ENCODE data around the gene UBE2E3. TPM values are rescaled to one million over a fixed set of nuclear protein-coding genes. Genes with fewer than 3 reads are reported as not detected.

Gene UBE2E3
- total RNA-seq, 2 donors from 2014 or later: 39.2 to 41.8 TPM

- intact Hi-C loops (cut with DNase I): no loop called here
- no peak for DNase-seq (ENCODE audit: low spot score)
These were observed 8.6 kb upstream of the UBE2E3 start for GRCh38 chr2:180971811-180972210.

GRCh38 chr2:180975585-180975984 lies 4.8 kb upstream of the UBE2E3 start:
- intact Hi-C loops (cut with DNase I): no loop called here

GRCh38 chr2:180978903-180979748 lies 1.3 kb upstream of the UBE2E3 start:
- DNase-seq (ENCODE audit: low spot score): no peak
- intact Hi-C loops (cut with DNase I): no loop called here

More at GRCh38 chr2:180975585-180975984, 4.8 kb upstream of the UBE2E3 start:
- DNase-seq (ENCODE audit: low spot score): no peak

GRCh38 chr2:180979749-180980105 lies 678 bp upstream of the UBE2E3 start:
- intact Hi-C loops (cut with DNase I): no loop called here
- DNase-seq (ENCODE audit: low spot score): no peak

GRCh38 chr2:180980943-180981911 lies 822 bp downstream of the UBE2E3 start:
- no peak for DNase-seq (ENCODE audit: low spot score)
- intact Hi-C loops (cut with DNase I): no loop called here

DNA sequence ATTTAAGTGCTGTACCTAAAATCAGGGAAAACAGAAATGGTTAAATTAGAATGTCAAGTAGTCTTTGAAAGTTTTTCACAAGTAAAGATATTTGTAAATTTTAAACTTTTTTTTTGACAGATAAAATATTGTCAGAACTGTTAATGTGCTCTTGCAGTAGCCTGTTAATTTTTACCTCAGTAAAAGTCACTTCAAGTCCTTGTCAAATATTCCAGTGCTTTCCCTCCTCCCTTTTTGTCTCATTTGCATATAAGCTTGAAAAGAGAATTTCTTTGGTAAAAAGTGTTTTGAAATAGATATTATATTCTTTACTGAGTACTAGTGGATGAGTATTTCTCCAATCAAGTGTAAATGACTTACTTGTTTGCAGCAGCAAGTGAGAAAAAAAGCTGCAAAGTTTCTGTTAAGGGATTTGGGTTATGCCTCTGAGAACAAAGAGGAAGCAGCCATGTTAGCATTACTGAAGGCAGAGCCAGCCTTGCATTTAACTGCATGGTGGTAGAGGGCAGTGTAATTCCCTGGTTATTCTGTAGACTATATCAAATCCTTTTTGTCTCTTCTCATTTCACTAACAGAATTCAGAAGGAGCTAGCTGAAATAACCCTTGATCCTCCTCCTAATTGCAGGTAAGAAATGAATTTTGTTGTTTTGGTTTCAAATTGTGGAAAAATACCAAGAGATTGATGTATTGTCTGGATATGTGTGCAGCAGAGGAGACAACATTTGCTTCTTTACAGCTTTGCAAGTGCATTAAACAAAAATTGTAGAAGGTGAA lies 3.2 kb downstream of the UBE2E3 start:
- intact Hi-C loops (cut with DNase I): no loop called here
- DNase-seq (ENCODE audit: low spot score): no peak

DNA sequence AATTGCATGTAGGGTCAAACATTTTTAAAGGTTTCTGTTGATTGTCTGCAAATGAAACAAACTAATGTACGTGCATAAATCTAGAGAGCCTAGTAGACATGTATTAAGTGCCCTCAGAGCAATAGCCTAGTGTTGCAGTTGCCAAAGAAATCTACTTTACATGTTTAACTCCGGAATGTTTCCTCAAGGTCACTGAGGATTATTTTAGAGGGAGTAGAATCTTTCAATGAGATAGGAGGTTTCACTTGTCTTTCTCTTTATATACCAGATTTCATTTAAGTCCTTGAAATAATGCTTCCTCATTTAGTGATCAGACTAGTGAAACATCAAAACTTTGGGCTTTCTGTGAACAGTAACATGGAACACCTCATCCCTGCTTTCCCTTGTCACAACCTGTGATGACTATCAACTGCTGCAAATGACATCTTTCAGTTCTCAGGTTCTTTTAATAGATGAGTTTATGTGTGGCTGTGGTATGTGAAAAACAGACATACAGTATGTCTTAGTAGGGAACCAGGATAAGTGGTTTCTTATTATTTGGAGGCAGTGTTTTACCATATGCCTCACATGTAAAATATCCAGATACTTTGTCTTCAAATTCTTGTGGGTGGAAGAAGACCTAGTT lies 5.5 kb downstream of the UBE2E3 start:
- DNase-seq (ENCODE audit: low spot score): no peak
- intact Hi-C loops (cut with DNase I): no loop called here

DNA sequence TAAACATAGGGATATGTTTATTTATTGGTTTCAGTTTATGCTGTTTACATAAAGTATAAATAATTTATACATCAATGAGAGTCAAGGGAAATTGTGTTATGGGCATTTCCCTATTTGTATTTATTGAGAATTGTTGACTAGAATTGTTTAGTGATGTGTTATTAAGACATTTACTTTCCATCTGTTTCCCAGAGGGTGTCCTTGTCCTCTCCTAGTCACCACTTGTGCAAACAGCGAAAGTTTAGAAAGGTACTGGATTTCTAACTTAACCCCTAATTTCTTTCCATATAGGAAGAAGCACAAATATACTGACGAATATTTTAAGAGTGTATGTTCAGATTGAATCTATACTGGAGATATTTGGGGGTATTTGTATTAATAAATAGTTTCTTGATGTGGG lies 6.7 kb downstream of the UBE2E3 start:
- DNase-seq (ENCODE audit: low spot score): no peak
- intact Hi-C loops (cut with DNase I): no loop called here

- intact Hi-C loops (cut with DNase I): no loop called here
- DNase-seq (ENCODE audit: low spot score): no peak
These were observed 9.9 kb downstream of the UBE2E3 start for GRCh38 chr2:180990337-180990736.

- DNase-seq (ENCODE audit: low spot score): no peak
- intact Hi-C loops (cut with DNase I): no loop called here
These were observed 10.4 kb downstream of the UBE2E3 start for GRCh38 chr2:180990794-180991193.

DNA sequence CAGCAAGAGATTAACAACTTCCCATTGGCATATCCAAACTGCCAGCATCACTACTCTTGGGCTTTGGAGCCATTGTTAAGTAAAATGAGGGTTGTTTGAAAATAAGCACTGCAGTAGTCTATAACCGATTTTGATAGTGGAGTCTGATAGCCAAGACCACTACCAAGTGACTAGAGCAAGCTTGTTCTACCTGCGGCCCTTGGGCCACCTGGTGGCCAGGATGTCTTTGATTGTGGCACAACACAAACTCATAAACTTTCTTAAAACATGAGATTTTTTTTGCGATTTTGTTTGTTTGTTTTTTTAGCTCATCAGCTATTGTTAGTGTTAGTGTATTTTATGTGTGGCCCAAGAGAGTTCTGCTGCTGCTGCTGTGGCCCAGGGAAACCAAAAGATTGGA lies 11.0 kb downstream of the UBE2E3 start:
- DNase-seq (ENCODE audit: low spot score): no peak
- intact Hi-C loops (cut with DNase I): no loop called here

GRCh38 chr2:180991820-180992219 lies 11.4 kb downstream of the UBE2E3 start:
- intact Hi-C loops (cut with DNase I): no loop called here
- no peak for DNase-seq (ENCODE audit: low spot score)

DNA sequence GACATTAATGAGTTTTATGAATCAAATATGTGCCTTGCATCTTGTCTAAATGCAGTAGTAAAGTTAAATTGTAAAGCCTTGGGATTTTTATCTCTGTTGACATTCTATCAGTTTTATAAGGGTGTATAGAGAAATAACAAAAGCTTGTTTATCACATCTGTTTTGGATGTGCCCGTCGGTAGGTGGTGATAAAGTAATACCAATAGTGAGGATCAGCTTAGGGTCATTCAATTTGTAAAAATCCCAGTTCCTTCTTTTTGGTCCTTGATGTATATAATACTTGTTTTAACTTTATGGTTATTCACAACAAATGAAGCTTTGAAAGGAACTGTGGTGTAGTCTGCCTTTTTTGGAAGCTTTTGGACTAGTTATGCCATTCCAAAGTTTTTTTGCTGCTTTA lies 12.6 kb downstream of the UBE2E3 start:
- intact Hi-C loops (cut with DNase I): no loop called here
- DNase-seq (ENCODE audit: low spot score): no peak

DNA sequence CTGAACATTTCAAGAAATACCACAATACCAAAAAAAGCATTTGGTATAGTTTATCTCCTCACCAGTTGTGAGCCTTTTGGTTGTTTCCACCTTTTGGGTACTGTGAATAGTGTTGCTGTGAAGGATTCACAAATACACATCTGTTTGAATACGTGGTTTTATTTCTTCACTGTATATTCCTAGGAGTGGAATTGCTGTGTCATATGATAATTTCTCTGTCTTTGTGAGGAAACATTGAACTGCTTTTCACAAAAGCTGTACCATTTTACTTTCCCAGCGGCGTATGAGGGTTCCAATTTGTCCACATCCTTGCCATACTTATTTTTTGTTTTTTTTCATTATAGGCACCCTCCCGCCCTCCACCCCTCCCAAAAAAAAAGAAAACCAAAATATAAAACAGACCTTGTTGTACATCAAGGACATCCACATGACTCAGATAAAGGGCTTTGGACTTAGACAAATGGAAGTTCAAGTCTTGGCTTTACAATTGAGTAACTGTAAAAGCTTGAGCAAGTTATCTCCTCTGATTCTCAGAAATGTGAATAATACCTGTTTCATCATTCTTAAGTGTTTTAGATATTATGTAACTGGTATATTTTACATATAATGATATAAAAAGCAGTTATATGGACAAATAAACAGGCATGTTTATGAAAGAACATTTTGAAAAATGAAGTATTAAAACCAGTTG lies 19.0 kb downstream of the UBE2E3 start:
- intact Hi-C loops (cut with DNase I): no loop called here
- no peak for DNase-seq (ENCODE audit: low spot score)

DNA sequence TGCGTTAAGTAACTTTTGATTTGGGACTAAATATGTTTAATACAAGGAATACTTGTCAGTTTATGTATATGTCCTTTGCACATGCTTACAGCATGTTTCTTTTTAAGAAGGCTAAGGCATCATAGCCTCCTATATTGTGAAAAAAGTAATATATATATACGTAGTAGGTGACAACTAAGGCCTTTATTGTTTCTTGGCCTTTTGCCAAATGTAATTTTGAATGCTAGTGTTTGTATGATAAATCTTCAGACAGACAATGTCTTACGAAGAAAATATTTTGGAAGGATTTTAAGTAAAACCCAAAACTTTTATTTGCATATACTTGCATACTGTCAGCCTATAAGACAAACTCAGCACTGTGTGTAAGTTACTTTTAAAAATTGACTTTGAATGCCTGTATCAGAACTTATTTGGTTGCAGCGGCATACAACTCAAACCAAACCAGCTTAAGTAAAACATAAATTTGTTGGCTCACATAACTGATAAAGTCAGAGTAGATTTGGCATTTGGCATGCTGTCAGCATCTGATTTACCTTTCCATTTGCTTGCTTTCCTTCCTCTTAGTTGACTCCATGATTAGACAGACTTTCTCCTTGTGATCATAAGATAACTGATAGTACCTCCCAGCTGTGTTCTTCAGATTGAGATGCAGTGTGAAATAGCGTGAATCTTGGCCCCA lies 24.4 kb downstream of the UBE2E3 start:
- intact Hi-C loops (cut with DNase I): no loop called here
- no peak for DNase-seq (ENCODE audit: low spot score)

- DNase-seq (ENCODE audit: low spot score): no peak
- intact Hi-C loops (cut with DNase I): no loop called here
These were observed 24.9 kb downstream of the UBE2E3 start for GRCh38 chr2:181005326-181005655.

DNA sequence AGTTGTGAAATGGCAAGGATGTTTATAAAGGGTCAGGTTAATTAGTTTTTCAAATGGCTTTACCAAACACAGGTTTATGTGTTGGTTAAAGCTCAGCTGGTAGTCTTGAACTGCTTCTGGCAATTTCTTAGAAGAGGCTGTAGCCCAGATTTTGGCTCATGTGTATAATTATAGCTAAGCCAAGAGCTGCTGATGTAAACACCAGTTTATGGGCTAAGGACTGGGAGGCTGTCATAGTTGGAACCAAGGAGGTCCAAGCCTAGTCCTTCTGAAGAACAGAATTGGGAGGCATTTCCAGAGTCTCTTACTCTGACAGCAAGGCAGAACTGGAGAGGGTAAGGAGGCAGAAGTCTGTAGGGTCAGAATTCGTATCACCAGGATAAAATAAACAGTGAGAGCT lies 25.4 kb downstream of the UBE2E3 start:
- intact Hi-C loops (cut with DNase I): no loop called here
- no peak for DNase-seq (ENCODE audit: low spot score)

DNA sequence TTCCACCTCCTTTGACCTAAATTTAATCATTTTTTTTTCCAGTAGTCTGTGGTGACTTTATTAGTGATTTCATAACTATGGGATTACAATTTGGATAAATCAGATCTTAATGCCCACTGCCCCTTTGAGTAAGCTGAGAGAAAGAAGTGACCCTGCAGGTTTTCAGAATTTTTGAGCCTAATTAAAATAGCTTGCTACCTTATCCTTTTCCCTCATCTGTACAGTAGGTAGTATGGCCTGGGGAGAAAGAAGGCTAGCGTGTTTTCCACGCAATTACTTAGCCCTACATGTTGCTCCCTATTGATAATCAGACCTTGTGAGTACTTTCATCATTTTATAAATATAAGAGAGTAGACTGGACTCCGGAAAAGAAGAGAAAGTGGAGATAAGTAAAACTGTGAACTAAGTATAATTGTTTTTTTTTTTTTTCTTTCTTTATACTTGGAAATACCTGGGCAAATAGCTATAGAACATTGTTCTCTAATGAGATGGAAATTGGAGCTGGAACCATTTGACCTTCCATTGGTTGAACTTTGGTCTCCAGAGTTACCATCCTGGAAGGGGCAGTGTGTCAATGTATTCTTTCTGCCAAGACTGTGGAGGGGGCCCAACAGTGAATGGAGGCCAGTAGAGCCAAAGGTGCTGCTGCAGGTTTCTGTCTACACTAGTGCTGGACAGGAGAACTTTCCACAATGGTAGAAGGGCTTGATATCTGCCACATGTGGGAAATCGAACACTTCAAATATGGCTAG lies 26.9 kb downstream of the UBE2E3 start:
- no peak for DNase-seq (ENCODE audit: low spot score)
- intact Hi-C loops (cut with DNase I): no loop called here

All from posterior vena cava (tissue), 2 donors.